Right kidney (tissue), 1 donor: Measurements from ENCODE around the gene FAM168A.

Source experiments
- DNase-seq: peaks from one replicate; pipeline ENCODE4 v3.0.0-alpha.2; 2016

FAM168A gene

DNA sequence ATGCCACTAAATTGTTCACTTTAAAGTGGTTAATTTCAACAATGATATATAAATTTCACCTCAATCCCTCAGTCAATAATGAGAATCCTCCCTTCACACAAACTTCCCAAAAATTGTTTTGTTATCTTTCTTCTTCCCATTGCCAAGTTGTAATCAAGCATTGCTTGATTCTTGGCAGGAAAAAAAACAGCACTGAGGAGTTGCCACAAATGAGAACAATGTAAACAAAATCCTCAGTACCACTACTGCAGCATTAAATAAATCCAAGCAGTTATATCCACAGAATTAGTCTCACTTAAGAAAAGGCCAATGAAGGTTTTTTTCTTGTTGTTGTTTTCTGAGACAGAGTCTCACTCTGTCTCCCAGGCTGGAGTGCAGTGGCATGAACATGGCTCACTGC is 38.2 kb downstream of the FAM168A start:
- no peak for DNase-seq

DNA sequence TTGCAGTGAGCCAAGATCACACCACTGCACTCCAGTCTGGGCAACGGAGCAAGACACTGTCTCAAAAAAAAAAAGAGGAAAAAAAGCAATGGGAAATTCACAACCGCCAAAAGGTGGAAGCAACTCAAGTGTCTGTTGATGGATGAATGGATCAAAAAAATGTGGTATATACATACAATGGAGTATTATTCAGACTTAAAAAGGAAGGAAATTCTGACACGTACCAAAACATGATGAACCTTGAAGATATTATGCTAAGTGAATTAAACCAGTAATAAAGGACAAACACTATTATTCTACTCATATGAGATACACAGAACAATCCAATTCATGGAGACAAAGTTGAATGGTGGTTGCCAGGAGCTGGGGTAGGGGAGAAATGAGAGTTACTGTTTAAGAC is 40.9 kb downstream of the FAM168A start:
- no peak for DNase-seq

DNA sequence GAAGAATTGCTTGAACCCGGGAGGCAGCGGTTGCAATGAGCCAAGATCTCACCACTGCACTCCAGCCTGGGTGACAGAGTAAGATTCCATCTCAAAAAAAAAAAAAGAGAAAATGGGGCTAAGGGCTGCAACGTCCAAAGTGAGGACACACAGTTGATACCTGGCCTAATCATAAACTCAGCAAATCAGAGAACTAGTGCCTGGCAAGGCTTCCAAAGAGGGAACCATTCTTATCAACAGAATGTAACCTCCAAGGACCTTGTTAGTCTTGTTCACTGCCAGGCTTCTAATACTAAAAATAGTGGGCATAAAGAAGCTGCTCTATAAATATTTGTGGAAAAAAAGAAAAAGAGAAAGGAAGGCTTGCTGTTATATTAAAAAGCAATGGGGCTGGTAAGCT is 42.3 kb downstream of the FAM168A start:
- DNase-seq, result no peak

DNA sequence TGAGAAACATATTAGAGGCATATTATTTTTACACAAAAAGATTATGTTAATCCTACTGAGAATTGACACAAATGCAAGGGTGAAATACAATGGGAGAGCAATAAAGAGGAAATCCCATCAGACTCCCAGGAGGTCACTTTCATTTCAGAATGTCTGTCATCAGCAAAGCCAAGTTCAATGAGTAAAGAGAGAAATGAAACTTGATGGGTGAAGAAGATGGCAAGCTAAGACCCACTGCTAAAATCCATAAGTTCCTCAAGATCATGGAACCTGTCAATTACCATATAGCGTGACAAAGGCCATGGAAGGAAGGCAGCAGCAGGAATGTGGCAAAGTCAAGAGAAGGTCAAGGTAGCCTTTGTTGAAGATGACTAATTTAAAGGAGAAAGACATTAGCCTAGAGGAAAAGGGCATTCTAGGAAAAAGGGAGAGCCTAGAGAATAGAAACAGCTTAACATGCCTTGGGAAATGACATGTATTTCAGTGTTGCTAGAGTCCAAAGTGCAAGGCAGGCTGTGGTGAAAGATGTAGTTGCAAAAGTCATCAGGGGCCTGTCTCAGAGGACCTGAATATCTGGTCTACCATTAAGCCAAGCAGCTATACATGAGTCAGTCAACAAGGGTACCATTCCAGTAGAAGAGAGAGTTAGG is 43.1 kb downstream of the FAM168A start:
- no peak for DNase-seq

DNA sequence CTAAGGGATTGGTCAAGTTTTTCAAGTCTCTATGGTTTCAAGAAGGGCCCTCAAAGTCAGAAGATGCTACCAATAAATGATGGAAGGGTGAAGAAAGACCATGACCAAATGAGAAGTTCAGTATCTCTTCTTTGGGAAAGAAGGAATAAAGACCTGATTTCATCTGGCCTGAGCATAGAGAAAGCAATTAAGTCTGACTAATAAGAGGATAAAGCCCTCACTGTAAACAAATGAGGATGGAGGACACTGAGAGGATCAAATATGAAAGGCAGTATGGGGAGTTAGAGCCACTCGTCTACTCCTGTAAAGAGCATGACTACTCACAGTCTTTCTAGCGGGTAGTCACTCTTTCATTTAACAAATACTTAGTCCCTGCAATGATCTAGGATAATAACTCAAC is 44.6 kb downstream of the FAM168A start:
- no peak for DNase-seq

DNA sequence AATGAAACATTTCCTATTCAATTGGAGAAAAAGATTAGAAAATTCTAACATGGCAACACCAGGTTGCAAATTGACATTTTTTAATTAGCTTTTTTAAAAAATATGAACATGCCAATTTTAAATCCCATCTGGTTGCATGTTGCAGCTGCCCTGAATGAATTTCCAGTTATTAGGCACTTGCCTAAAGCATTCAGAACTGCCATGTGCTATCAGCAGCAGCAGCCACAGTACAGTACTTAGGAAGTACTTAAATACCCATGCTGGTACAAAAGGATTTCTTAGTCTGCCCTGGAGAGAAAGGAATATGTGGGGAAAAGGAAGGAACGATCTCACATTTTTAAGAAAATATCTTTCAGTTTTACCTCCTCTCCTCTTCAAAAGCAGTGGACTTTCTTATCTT is 46.2 kb downstream of the FAM168A start:
- DNase-seq, result no peak

DNA sequence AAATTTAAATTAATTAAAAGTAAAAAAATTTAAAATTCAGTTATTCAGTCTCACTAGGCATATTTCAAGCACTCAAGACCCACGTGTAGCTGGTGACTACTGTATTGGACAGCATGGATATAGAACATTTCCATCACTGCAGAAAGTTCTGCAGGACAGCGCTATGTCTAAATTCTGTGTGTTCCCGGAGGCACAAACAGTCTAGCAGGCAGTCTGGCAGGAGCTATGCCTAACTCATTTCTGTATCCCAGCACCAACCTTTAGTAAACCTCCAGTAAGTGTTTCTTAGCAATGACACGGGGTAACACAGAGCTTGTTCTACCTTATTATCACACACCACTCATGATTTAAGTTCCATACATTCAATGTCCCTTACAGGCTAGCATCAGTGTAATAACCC is 48.5 kb downstream of the FAM168A start:
- no peak for DNase-seq

DNA sequence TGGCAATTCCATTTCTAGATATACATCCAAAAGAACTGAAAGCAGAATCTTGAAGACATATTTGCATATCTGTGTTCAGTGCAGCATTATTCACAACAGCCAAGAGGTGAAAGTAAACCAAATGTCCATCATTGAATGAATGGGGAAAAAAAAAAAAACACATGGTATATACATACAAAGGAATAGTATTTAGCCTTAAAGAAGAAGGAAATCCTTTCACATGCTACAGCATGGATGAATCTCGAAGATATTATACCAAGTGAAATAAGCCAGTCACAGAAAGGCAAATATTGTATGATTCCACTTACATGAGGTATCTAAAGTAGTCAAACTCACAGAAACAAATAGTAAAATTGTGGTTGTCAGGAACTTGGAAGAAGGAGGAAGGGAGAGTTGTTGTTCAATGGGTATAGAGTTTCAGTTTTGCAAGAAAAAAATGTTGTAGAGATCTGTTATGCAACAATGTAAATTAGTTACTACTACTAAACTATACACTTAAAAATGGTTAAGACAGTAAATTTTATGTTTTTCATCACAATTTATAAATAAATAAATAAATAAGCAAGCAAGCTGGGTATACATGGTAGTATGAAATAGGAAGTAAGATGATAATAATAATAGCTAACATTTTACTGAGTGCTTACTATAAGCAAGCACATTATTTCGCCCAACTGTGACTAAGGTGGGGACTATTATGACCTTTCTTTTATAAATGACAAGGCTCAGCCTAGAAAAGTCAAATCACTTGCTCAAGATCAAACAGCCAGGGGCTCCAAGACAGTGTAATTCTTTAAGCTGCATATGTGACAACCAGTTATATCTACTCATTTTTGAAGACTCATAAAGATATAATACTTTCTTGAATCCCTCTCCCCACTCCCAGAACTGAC is 50.0 kb downstream of the FAM168A start:
- no peak for DNase-seq

DNA sequence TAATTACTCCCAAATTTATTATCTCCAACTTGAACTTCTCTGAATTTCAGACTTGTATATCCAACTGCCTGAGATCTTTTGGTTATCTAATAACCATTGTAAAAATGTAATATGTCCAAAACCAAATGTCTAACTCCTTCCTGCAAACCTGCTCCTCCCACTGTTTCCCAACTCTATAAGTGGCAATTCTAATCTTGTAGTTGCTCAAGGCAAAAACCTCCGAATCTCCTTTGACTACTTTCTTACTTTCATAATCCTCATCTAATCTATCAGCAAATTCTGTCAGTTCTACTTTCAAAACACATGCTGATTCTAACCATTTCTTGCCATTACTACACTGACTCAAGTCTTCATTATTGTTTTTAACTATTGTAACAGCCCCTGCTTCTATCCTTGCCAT is 55.7 kb downstream of the FAM168A start:
- no peak for DNase-seq

DNA sequence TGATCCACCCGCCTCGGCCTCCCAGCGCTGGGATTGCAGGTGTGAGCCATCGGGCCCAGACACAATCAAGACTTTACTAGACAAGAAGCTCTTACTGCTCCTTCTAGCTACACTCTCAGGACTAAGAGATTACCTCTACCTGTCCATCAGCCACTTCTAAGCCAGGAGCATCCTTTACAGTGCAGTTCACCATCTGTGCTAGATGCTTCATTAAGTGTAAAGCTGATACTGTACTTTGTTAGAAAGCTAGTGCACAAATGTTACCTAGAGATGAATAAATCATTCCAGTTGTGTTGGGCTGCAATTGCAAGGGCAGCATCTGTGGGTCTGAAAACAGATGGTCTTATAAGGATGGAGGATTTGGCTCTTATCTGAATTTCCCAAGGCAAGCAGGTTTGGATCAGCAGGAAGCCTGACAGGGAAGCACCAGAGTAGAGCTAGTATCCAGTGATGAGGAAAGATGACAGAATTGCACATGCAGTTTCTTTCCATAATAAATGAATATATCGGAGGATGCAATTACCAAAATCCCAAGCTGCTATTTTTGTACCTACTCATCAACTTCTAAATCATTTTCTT is 58.3 kb downstream of the FAM168A start:
- no peak for DNase-seq

DNA sequence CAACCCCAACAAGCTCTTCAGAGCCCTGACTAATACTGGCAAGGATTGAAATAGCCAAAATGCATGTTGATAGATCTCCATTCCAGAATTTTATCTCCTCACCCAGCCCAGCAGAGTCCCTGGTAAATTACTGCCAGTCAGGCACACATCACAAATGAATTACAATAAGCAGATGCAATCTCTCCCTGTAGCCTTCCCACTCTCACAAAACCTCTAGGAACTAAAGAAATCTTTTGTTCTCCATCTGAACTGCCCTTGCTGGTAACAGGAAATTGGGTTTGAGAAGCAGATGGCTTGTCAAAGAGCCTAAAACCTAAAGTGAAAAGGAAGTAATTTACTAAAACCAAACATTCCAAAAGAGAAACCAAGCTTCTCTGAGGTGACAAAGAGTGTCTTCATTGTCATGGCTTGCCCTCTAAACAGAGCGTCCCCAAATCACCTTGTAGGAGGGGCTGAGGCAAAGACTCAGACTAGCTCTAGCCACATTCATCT is 59.5 kb downstream of the FAM168A start:
- DNase-seq, result no peak

DNA sequence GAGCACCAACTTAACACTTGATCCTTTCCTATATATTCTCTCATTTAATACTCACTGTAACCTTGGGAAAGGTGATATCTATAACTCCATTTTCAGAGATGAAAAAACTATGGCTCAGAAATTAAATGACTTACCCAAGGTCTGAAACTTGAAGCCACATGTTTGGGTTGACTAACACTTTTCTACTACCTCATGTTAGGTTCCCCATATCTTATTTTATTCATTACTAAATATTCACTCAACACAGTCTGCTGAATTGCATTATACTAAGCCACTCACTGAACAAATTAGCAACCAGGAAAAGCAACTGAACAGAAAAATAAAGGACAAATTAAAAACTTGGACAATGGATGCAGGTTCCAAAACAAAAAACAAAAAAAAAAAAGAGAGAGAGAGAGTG is 59.9 kb downstream of the FAM168A start:
- DNase-seq, result no peak

DNA sequence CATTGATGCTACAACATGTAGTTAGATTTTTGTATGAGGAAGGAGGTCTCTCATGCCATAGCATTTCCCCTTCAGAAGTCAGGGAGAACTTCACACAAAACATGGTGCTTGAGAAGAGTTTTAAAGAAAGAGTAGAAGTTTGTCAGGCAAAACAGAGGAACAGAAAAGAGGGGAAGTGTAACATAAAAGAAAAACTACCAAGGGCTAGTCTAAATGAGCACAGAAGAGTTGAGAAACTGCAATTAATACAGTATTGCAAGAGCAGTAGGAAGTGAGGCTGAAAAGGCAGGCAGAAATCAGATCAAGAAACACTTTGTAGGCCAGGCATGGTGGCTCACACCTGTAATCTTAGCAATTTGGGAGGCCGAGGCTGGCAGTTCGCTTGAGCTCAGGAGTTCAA is 61.0 kb downstream of the FAM168A start:
- DNase-seq, result no peak

DNA sequence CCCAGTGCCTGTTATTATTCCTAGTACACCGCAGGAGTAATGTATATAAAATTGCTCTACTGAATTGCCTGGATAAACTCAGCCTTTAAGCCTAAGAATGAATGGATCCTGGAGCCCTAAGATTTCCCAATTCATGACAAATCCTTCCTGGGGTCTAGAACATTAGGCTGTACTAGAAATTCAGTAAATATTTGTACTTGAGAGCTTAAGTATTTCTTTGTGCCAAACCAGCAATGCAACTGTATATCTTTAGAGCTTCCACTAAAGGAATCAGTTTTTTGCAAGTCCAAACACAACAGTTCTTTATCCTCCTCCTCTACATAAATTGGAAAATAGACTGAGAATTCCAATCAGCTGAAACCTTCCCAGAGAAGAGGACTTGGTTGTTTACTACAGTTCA is 65.6 kb downstream of the FAM168A start:
- DNase-seq, result no peak

DNA sequence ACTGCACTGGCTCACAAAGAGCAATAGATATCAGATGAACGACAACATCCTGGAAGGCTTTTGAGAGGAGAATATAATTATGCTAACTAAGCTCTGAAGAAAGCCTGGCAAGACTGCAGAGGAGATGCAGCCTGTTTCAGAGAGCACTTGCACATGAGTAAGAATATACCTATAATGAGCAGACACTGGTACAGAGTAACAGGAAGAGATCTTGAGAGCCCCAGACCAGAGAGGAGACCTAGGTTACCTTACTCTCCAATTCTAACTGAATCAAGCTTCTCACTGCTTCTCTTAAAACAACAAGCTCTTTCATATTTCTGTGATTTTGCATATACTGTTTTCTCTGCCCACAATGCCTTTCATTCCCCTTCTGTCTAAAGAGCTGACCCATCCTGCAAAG is 66.5 kb downstream of the FAM168A start:
- no peak for DNase-seq

DNA sequence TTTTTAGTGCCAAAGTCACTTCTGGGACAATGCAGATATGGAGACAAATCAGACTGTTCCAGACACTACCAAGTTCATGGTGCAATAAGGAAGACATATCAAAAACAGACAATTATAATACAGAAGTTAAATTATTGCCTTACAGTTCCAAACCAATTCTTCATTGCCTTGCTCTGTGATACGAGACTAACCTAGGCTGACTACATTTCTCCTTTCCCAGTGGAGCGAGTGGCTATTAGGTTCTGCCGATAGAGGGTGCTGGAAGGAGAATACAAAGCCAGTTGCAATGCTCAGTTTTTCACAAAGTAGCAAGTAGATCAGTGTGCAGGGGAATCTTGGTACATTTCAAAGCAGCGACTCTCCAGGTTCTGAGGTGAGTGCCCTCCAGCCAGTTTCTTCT is 67.8 kb downstream of the FAM168A start:
- DNase-seq, result no peak

DNA sequence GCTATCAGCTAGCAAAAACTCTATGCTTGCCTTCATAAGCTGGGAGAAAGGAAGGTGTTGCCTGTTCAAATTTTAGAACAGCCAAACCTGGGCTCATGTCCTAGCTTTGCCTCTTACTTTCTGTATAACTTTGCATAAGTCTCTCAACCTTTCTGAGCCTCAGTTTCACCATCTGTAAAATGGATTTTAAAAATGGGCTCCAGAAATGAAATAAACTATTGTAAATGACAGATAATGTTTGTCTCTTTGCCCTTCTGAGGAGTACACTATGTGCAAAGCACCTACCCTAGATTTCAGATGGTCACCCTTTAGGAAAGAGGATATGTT is 68.7 kb downstream of the FAM168A start:
- no peak for DNase-seq

DNA sequence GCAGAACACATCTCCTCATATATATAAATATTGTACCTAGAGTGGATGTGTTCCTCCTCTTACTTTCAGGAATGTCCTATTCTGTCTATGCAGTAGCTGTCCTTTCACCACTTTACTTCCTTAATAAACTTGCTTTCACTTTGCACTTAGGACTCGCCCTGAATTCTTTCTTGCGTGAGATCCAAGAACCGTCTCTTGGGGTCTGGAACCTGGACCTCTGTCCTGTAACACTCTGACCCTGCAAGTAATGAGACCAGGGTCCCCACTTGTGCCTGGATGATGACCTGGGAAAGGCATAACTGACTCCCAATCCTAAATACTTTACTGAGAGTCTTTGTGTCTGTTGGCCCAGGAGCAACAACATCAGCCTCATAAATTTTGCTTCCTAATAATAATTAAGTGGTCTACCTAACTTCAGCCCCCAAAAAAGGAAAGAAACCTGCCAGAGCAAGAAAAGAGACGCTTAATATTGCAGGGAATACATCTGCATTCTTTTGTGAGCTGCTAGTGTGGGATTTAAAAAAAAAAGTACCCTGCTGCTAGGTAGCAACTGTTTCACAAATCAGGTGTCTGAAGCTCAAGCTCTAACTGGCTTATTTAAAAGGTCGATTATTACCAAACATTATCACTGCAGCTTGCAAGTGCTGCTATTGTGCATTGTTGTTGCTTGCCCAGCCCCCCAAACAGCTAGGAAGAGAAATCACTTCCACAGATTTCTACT is 69.3 kb downstream of the FAM168A start:
- no peak for DNase-seq

DNA sequence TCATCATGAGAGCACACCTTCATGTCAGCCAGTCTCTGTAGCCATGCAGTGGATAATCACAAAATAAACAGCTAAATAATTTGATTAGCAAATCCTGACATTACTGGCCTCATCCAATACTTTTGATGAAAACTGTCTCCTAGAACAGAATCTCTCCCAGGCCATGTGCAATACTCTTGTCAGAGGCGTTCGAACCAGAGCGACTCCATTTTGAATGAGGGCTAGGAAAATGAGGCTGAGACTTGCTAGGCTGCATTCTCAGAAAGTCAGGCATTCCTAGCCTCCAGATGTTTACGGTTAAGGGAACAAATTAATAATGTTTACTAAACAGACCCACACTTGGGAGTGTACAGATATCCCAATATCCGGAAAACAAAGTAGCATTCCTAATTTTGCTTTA is 69.9 kb downstream of the FAM168A start:
- no peak for DNase-seq

DNA sequence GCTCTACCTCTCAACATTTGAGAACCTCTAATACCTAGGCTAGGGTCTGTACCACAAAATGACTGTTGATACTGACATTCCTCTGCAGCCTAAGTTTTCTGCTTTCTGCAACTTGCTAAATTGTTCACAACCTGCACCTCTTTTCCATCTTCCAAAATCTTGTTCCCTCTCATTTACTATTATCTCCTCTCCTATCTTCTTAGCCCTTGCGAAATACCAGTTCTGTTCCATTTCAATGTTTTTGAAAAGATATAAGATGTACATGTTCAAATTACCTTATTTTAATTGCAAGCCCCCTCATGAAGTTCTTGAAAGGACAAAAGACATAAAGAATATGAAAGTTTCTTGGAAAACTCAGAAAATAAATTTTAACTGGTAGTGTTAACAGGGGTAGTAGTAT is 72.3 kb downstream of the FAM168A start:
- DNase-seq, result no peak

DNA sequence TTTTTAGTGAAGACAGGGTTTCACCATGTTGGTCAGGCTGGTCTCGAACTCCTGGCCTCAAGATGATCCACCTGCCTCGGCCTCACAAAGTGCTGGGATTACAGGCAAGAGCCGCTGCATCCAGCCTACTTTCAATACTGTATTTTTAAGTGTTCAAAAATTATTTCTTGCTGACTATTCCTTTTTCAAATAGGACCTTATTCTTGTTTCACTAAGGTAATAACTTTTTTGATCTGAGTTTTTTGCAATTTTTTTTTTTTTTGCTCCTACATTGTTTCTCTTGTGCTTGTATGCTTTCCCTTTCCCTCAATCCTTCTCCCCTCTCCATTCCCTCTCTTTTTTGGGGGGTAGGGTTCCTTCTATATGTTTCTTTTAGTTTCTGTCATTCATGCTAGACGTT is 73.1 kb downstream of the FAM168A start:
- DNase-seq, result no peak

DNA sequence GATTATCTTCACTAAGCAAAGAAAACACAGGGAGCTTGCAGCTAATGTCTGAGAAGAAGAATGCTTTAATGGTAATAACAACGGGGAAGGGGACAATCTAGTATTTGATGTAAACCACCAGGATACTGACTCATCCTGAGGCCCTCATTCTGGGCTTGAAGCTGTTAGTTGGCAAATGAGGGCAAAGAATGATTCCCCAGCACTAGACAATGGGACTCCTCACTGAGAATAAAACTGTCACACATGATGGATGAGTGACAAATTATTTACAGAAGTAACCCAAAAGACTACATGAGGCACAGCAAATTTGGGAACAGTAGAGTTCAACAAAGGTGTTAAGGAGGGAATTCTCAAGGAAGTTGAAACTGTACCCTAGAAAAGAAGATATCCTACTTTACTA is 76.3 kb downstream of the FAM168A start:
- DNase-seq, result no peak
